ENCODE measurements around the gene PCDH19.

DNA sequence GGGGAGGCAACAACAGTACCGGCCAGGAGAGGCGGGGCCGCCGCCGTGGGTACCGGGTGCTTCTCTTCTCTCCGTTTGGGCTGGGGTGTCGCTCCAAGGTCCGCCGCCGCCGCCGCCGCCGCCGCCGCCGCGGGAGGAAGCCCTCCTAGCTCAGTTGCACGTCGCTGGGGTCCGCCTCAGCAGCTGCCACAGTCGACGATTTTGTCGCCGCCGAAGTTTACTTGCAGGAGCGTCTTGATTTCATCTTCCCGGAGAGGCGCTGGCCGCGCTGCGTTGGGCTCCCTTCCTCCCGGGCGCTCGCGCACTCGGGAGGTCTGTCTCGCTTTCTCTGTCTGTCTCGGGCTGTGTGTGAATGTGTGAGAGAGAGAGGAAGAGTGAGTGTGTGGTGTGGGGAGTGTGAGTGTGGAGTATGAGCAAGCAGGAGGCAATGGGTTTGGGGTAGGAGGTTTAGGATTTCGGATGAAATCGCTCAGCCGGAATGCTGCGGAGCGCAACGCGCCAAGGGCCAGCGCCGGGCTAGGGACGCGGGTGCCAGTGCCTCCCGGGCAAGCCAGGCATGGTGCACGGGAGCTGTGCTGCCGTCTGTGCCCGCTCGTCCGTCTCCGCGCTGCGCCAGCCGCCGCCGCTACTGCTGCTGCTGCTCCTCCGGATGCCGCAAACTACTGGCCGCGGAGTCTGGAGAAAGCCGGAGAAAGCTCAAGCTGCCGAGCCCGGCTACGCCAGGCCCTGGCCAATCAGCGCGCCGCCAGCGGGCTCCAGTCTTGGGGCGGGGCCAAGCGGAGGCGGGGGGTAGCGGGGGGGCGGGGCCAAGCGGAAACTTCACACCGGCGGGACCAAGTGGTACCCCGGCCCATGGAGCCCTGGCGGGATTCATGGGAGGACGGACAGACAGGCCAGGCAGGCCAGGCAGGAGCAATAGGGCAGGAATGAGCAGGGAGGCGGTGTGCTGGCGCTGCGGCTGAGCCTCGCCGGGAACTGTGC is at the start of gene PCDH19:
- TF ChIP-seq, protein P1, sequence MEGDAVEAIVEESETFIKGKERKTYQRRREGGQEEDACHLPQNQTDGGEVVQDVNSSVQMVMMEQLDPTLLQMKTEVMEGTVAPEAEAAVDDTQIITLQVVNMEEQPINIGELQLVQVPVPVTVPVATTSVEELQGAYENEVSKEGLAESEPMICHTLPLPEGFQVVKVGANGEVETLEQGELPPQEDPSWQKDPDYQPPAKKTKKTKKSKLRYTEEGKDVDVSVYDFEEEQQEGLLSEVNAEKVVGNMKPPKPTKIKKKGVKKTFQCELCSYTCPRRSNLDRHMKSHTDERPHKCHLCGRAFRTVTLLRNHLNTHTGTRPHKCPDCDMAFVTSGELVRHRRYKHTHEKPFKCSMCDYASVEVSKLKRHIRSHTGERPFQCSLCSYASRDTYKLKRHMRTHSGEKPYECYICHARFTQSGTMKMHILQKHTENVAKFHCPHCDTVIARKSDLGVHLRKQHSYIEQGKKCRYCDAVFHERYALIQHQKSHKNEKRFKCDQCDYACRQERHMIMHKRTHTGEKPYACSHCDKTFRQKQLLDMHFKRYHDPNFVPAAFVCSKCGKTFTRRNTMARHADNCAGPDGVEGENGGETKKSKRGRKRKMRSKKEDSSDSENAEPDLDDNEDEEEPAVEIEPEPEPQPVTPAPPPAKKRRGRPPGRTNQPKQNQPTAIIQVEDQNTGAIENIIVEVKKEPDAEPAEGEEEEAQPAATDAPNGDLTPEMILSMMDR (IDR thresholded peaks at IDR 0.05), result no peak
- TF ChIP-seq POLR2A (IDR thresholded peaks at IDR 0.05), result peak; percentile 10
- peak; percentile 11 for TF ChIP-seq POLR2AphosphoS5 (IDR thresholded peaks at IDR 0.05)

All from prostate gland (tissue), 2 donors.